ENCODE data around the gene AMDHD1.
A peak's percentile ranks its signal among the peaks of the same experiment; 100 is the strongest.

The AMDHD1 gene, protein sequence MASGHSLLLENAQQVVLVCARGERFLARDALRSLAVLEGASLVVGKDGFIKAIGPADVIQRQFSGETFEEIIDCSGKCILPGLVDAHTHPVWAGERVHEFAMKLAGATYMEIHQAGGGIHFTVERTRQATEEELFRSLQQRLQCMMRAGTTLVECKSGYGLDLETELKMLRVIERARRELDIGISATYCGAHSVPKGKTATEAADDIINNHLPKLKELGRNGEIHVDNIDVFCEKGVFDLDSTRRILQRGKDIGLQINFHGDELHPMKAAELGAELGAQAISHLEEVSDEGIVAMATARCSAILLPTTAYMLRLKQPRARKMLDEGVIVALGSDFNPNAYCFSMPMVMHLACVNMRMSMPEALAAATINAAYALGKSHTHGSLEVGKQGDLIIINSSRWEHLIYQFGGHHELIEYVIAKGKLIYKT

DNA sequence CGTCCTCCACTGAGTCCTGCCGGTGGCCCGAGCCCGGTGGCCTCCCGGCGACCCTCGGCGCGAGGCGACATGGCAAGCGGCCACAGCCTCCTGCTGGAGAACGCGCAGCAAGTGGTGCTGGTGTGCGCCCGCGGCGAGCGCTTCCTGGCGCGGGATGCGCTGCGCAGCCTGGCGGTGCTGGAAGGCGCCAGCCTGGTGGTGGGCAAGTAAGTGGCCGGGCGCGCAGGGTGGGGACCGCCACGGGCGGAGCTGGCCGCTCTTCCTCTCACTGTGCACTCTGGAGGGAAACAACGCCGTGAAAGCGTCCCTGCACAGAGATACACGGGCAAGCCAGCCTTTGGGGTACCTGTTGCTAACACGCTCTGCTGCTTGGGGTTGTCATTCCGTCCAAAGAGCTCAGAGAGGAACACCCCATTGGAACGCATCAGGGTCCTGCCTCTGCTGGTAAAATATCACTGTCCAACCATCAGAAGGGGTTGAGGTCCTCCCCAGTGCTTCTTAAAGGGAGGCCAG is at the start of gene AMDHD1:
Gene AMDHD1, plus strand, starts transcription at position 2 of the 513 bp plus-strand sequence. Its CDS starts 68 bp downstream, at position 70.
- DNase-seq = peak; percentile 46

DNA sequence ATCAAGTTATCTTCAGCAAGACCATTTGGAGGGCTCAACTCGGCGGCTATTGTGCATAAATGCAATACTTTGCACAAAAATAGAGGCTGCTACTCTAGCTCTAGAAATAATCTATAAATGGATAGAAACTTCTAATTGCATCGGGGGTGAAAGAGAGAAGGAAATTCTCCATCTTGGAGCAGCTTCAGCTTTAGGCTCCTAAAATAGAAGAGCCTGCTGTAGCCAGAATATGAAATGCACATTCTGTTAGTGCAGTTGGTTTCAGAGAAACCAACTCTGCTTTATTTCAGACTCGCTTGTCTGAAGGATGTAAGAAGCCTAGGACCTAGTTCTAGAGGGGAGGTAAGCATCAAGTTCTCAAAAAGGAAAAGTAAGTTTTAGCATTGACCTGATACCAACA is 46.3 kb upstream of the AMDHD1 start:
- DNase-seq = no peak

DNA sequence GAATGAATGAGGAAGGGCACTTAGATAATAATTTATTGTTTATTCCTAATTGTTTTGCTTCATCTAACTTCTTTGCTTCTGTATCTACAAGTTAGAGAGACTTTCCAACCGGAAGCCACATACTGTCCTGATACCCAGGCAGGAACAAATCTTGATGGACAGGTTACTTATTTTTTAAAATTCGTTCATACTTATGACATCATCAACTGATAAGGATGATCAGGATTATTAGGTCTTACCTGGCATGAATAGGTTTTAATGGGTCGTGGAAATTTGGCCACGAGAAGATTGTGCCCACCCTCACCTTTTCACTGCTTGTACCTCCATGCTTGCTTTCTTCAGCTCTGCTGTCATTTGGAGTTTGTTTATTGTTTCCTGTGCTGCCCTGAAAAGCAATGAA is 45.0 kb upstream of the AMDHD1 start:
- DNase-seq = no peak

DNA sequence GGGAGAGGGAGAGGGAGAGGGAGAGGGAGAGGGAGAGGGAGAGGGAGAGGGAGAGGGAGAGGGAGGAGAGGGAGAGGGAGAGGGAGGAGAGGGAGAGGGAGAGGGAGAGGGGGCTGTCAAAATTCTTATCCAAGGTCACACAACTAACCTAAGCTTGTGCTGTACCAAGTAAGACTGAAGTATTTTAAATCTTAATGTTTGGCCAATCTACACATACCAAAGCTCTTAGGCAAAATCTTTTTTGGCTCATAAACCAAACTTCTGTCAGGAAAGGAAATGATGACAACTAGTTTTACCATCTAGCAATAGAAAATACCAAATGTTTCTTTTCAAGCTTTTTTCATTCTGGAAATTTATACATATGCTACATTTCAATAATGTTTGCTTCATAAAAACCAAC is 34.6 kb upstream of the AMDHD1 start:
- DNase-seq = peak; percentile 47

DNA sequence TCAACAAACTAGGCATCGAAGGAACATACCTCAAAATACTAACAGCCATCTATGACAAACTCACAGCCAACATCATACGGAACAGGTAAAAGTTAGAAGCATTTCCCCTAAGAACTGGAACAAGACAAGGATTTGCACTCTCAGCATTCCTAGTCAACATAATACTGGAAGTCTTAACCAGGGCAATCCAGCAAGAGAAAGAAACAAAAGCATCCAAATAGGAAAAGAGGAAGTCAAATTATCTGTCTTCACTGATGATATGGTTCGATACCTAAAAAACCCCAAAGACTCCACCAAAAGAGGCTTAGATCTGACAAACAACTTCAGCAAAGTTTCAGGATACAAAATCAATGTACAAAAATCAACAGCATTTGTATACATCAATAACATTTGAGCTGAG is 33.3 kb upstream of the AMDHD1 start:
- no peak for DNase-seq

DNA sequence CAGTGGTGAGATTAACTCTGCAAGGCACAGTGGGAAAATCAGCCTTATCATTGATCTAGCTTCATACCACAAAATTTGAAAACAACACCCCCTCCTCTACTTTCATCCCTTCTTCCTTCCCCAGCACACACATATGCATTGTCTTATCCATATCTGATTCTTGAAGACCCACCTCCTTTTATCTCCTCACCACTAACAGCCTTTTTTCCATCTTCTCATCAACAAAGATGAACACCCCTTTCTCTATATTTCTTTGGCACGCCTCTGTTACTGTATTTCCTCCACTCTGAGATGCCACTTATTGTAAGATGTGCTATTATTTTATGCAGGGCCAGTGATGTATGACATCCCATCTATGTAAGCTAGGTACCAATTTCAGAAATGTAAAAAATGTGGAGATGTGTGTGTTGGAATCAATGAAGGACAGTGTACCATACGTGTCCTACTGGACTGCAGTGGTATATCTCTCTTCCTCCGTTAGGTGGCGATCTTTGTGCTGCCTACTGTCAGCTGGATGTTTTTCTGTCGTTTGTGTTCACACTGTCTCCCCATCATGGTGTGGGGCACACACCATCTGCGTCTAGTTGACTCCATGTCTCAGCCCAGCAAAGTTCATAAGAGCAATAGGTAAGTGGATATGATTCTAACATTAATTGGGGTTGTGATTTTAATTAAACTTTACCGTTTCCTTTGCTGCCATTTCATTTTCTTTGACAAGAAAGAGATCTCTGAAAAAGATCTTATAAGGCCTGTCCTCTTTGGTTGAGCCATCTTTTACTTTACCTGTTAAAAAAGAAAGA is 24.7 kb upstream of the AMDHD1 start:
- peak; percentile 61 for DNase-seq

DNA sequence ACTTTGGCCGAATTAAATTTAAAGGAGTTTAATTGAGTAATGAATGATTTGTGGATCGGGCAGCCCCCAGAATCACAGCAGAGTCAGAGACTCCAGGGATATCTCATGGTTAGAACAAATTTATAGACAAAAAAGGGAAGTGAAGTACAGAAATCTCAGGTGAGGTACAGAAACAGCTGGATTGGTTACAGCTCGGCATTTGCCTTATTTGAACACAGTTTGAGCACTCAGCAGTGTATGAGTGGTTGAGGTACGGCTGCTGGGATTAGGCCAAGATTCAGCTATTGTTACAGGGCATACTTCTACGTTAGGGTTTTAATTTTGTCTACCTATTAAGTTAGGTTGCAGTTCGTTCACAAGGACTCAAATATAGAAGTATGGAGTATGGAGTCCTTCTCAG is 24.0 kb upstream of the AMDHD1 start:
- no peak for DNase-seq

DNA sequence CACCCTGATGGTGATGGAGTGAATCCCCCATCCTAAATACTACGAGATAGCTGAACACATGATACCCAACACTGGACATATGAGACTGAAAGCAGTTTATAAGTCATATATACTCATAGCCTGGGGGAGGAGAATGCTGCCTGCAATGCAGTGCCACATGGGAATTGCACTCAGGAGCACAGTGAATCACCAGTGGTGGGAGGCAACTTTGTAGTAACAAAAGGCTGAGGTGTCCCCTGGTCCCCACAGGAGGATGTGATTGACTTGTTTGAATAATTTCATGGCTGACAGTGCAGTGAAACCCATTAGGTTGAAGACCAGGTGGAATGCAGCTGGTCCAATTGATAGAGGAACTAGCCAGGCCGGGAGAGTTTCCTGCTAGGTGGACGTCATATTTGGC is 20.9 kb upstream of the AMDHD1 start:
- DNase-seq = no peak

DNA sequence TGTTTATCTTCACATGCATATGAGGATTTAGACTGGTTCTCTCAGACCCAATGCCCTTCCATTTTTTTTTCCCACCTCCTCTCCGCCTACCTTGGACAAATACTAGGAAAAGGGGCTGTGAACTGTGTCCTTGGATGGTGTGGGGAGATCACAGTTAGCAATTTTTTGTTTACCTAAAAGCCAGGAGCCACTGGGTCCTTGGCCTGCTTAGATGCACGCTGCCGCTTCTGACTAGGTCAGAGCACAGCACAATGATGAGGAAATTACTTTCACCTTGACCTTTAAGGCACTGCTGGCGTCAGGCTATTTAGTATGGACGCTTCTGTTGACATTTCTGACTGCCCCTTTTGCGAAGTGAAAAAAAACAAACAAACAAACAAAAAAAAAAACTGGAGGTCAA is 2.6 kb upstream of the AMDHD1 start:
- DNase-seq = no peak

DNA sequence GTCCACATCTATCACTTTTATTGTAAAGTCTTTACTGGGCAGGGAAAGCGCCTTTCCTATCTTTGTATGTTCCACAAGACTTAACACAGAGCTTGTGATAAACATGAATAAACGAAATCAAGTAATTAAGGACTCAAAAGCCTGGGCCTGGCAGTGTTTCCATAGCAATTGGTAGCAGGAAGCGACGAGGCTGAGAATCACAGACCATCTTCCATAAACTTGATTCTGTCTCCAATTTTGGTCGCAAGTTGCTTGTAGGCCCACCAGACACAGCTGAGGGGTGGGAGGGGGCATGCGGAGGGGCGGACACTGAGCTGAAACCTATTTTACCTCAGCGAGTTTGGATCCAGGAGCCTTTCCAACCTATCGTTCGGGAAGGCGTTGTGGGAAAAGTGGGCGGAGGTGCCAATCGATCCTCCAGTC is 1.0 kb upstream of the AMDHD1 start:
- no peak for DNase-seq

DNA sequence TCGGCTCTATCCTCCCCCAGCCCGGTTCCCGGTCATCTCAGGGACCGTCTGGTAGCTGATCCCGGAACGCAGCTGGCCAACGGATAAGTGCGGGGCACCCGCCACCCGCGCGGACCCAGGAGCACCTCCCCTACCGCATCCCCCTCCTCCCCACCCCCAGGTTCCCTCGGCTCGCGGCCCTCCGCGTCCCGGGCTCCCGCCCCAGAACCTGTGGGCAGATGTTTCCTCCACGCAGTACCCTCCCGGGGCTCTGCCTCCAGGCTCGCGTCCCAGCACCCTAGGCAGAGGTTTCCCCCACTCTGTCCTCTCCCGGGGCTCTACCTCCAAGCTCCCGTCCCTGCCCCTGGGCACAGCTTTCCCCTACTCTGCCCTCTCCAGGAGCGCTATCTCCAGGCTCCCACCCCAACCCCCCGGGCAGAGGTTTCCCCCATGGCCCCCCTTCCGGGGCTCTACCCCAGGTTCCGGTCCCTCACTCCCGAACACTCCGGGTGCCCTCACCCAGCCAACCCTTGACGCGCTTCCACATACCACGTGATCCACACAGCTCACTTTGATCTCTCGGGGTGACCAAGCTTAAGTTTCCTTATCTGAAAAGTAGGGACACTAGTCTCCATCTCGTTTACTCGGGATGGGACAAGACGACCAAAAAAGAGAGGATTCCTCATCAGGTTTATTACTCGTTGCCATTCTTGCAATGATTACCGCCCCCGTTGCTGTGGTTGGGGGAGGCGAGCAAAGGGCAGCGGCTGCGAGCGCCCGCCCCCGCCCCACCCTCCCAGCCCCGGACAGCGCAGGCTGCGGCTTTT is 404 bp upstream of the AMDHD1 start, which contains the start of gene CCDC38:
Gene CCDC38, minus strand, starts transcription at position 91 of the 806 bp plus-strand sequence. CDS start 6,105 bp downstream, outside the sequence.
- peak; percentile 79 for DNase-seq

DNA sequence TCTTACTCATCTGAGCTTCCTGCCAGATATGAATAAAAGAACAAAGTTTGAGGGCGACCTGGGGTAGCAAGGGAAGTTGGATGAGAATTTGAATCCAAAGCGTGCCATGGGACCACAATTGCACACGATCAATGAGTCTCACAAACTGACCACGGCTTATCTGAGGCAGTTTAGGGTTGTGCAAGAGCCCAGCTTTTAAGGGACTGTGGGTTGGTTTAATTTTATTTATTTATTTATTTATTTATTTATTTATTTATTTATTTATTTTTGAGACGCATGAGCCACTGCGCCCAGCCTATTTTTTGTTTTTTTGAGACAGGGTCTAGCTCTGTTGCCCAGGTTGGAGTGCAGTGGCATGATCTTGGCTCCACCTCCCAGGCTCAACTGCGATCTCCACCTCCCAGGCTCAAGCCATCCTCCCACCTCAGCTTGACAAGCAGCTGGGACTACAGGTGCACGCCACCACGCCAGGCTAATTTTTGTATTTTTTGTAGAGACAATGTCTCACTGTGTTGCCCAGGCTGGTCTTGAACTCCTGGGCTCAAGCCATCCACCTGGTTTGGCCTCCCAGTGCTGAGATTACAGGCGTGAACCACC is 1.1 kb downstream of the AMDHD1 start:
- DNase-seq = no peak

DNA sequence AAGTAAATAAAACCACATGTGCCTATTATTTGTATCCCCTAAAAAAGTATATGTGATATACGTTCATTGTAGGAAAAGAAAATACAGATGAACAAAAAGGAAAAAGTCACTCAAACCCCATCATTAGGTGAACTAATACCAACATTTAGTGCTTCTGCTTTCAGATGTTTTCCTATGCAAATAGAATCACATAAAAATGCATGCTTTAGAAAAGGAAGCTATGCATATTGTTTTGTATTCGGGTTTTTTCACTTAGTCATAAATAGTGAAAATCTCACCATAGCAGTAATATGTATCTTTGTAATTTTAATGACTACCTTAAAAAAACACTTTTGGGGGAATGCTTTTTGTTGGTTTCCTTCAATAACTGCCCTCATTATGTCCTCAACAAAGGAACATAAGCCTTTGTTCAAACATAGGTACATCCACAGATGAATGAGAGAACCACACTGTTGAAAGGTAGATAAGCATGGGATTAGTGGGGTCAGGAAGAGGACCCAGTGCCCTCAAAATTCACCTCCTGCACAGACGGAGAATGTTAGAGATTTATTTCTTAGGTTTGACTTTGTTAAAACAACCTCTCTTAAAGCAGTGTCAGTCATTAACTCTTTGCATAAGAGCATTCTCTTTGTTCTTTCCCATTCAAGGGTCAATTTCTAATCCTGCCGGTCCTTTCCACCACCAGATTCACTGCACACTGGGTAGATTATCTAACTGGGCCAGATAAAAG is 6.5 kb downstream of the AMDHD1 start:
- no peak for DNase-seq

DNA sequence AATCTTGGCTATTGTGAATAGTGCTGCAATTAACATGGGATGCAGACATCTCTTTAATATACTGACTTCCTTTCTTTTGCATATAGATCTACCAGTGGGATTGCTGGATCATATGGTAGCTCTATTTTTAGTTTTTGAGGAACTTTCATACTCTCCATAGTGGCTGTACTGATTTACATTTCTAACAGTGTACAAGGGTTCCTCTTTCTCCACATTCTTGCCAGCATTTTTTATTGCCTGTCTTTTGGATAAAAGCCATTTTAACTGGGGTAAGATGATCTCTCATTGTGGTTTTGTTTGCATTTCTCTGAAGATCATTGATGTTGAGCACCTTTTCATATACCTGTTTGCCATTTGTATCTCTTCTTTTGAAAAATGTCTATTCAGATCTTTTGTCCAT is 8.4 kb downstream of the AMDHD1 start:
- no peak for DNase-seq

DNA sequence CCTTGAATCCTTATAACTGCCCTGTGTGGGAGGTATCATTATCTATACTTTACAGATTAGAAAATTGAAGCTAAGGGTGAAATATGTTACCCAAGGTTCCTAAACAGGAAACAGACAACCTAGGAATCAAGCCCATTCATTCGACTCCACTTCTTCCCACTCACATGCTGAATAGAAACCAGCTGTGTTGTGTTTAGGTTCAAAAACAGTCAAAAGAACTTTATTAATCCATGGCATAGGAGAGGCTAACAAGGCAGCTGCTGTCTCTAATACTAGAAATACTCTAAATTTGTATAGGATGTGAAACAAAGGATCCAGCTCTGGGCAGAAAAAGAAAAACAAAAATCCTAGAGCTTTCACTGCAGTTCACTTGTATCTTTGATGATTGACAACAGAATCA is 9.9 kb downstream of the AMDHD1 start:
- no peak for DNase-seq

DNA sequence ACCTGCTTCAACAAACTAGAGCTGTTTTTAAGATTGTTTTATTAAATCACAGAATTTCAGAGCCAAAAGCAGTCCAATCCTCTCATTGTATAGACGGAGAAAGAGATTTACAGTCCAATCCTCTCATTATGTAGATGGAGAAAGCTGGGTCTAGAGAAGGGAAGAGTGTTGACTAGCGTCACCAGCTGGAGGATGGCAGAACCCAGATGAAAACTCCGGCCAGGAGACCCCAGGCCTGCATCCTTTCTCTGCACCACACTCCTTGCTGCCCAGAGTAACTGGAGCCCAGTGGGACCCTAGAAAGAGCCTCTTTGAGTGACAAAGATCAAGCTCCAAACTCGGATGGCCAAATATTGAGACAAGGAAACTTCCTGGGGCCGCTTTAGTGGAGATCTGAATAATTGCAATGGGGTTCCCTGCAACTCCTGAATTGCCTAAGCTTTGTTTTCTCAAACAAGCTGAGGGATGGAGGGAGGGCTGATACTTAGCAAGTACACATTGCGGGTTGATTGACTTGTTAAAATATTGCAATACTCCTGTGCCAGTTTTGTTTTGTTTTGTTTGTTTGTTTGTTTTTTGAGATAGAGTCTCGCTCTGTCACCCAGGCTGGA is 12.5 kb downstream of the AMDHD1 start:
- no peak for DNase-seq

DNA sequence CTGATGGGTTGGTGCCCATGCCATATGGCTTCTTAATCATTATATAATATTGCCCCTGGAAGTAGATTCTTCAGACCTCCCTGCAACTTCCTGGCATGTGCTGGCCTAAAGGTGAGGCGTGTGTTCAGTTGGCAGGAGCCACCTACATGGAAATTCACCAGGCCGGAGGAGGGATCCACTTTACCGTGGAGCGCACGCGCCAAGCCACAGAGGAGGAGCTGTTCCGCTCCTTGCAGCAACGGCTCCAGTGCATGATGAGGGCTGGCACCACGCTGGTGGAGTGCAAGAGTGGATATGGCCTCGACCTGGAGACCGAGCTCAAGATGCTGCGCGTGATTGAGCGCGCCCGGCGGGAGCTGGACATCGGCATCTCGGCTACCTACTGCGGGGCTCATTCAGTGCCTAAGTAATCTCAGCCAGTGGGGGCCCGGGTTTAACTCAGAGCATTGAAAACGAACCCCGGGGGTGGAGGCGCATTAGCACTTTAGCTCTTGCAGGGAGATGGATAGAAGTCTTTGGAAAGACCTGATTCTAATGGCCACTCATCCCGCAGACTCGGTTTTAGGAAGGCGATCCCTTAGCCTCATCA is 13.5 kb downstream of the AMDHD1 start:
- DNase-seq = no peak

DNA sequence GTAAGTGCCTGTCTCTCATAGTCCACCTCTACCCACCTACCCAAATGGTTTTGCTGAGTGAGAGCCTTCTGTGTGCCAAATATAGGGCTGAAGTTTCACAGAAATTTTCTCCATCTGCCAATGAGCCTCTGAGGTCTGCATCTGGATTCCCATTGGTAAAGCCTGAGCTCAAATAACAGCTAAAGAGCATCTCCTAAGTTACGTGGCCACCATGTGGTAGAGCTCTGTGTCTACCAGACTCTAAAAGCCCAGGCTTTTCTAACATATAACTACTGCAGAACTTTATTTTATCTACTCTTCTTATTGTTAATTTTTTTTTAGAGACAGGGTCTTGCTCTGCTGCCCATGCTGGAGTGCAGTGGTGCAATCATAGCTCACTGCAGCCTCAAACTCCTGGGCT is 16.0 kb downstream of the AMDHD1 start:
- peak; percentile 21 for DNase-seq

DNA sequence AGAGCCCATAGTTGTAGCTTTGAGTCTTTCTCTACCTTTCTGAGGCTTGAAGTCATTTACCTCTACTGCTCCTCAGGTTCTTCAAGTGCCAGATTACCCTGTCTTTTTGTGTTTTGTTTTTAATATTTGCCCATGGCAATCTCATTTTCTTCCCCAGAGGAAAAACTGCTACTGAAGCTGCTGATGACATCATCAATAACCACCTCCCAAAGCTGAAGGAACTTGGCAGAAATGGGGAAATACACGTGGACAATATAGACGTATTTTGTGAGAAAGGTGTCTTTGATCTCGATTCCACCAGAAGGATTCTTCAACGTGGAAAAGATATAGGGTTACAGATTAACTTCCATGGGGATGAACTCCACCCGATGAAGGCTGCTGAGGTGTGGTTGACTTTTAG is 17.1 kb downstream of the AMDHD1 start:
- DNase-seq = no peak

DNA sequence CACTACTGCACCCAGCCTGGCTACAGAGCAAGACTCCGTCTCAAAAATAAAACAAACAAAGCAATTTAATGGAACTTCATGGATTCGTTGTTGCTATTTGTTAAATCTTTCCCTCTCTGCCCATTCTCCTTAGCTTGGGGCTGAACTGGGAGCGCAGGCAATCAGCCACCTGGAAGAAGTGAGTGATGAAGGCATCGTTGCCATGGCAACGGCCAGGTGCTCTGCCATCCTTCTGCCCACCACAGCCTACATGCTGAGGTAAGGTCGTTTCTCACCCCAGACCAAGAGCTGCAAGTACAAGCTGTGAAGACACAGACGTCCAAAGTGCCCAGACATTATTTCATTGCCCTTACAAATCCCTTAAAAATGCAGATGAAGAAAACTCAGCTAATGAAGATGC is 19.1 kb downstream of the AMDHD1 start:
- DNase-seq = no peak

DNA sequence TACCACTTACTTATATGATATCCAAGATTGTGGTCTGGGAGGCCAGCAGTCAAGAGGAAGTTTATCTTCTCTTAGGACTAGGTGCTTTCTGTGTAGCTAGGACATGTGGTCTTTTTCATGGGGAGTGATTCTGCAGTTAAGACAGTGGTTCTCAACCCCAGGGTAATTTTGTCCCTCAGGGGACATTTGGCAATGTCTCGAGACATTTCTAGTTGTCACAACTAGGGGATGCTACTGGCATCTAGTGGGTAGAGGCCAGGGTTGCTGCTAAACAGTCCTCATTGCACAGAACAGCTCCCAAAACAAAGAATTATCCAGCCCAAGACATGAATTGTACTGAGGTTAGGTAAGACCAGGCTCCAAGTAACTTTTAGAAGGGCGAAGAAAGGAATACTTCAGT is 20.0 kb downstream of the AMDHD1 start:
- no peak for DNase-seq

Data from HCEC 1CT (cell line).